GM19397 (cell line): ENCODE results near the gene IL34.
"Not testable (repeated sequence)": the region's sequence is repeated elsewhere in the genome, so short reads cannot be mapped to it uniquely, and the experiment has no call there.

Source experiments
- ATAC-seq: cut with Tn5 transposase; IDR thresholded peaks from one replicate; pipeline ENCODE4 v1.9.1; 2021; ENCODE audit warnings: mild to moderate bottlenecking, moderate library complexity; ENCODE audit not compliant: unreplicated experiment

IL34 gene

GRCh38 chr16:70656712-70657263 is 10.4 kb downstream of the IL34 start:
- ATAC-seq = no peak

- ATAC-seq = no peak
Observed at GRCh38 chr16:70657956-70658355, 11.6 kb downstream of the IL34 start.

- no peak for ATAC-seq
Observed at GRCh38 chr16:70658921-70659320, 12.6 kb downstream of the IL34 start.

- no peak for ATAC-seq
Observed at GRCh38 chr16:70659546-70659945, 13.2 kb downstream of the IL34 start.

GRCh38 chr16:70659953-70660671 is 13.8 kb downstream of the IL34 start:
- ATAC-seq = no peak

- ATAC-seq = no peak
Observed at GRCh38 chr16:70660672-70661350, 14.5 kb downstream of the IL34 start.

GRCh38 chr16:70661534-70661917 is 15.2 kb downstream of the IL34 start:
- ATAC-seq = no peak

- no peak for ATAC-seq
Observed at GRCh38 chr16:70661918-70662641, 15.7 kb downstream of the IL34 start.

- ATAC-seq = no peak
Observed at GRCh38 chr16:70662991-70663523, 16.7 kb downstream of the IL34 start.

GRCh38 chr16:70663524-70664324 is 17.4 kb downstream of the IL34 start:
- ATAC-seq = no peak

- no peak for ATAC-seq
Observed at GRCh38 chr16:70664325-70665112, 18.2 kb downstream of the IL34 start.

GRCh38 chr16:70665113-70665694 is 18.8 kb downstream of the IL34 start:
- ATAC-seq = no peak

GRCh38 chr16:70665806-70666735 is 19.7 kb downstream of the IL34 start:
- ATAC-seq = no peak

- ATAC-seq = no peak
Observed at GRCh38 chr16:70670175-70670574, 23.8 kb downstream of the IL34 start.

- not testable (repeated sequence) for ATAC-seq
Observed at GRCh38 chr16:70670938-70671337, 24.6 kb downstream of the IL34 start.

- ATAC-seq = no peak
Observed at GRCh38 chr16:70674221-70675014, 28.1 kb downstream of the IL34 start.

- ATAC-seq = no peak
Observed at GRCh38 chr16:70675851-70676513, 29.6 kb downstream of the IL34 start.
